Testis (tissue), 2 donors: ENCODE results near the gene CZIB.

Source experiments
- POLR2A ChIP-seq: fragments of 450-650 bp; IDR thresholded peaks from one replicate; pipeline ENCODE4 v1.6.1; 2017; ENCODE audit warnings: antibody characterized with exemption, mild to moderate bottlenecking, moderate library complexity
- TF ChIP-seq, protein P1 (sequence below), 3 experiments: fragments of 450-650 bp in 2 of 3; fragments of 200-600 bp in 1 of 3; sonication (generic) in 1 of 3; IDR thresholded peaks; one replicate each; pipeline ENCODE4 v1.5.1; 2016 to 2019; ENCODE audit warnings: antibody characterized with exemption in 3 of 3, mild to moderate bottlenecking in 2 of 3, moderate library complexity in 1 of 3

DNA sequence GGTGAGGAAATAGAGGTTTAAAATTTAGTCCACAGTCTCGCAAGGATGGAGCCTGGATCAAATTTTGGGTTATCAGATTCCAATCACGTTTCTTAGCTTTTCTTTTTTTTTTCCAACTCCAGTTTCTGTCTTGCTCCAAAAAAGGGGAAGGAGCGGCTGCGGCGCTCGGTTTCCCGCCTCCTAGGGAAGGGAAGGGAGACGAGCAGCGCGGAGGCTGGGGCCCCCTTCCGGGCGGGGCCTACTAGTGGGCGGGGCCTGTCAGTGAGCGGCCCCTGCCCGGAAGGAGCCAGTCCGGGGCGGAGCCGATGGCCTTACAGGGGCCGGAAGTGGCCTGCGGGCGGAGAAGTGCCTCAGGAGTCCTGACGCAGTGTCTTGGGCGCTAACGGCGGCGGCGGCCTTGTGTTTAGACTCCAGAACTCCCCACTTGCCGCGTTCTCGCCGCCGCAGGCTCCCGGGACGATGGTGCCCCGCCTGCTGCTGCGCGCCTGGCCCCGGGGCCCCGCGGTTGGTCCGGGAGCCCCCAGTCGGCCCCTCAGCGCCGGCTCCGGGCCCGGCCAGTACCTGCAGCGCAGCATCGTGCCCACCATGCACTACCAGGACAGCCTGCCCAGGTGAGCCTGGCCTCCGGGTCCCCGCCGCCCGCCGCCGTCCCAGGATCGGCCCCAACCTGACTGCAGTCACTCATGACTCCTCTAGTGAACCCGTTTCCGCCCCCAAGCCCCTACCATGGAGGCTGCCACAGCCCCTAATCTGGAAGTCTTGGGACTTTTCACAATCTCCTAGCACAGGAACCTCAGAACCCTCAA is 23.7 kb downstream of the CZIB start, which contains the start of gene CPT2:
- TF ChIP-seq, protein P1, sequence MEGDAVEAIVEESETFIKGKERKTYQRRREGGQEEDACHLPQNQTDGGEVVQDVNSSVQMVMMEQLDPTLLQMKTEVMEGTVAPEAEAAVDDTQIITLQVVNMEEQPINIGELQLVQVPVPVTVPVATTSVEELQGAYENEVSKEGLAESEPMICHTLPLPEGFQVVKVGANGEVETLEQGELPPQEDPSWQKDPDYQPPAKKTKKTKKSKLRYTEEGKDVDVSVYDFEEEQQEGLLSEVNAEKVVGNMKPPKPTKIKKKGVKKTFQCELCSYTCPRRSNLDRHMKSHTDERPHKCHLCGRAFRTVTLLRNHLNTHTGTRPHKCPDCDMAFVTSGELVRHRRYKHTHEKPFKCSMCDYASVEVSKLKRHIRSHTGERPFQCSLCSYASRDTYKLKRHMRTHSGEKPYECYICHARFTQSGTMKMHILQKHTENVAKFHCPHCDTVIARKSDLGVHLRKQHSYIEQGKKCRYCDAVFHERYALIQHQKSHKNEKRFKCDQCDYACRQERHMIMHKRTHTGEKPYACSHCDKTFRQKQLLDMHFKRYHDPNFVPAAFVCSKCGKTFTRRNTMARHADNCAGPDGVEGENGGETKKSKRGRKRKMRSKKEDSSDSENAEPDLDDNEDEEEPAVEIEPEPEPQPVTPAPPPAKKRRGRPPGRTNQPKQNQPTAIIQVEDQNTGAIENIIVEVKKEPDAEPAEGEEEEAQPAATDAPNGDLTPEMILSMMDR (IDR thresholded peaks at IDR 0.05): peak in 2 of 3 experiments; percentile 16 to 19
- TF ChIP-seq POLR2A: peak; percentile 80
